ENCODE data around the gene GCM1. TPM values are rescaled to one million over a fixed set of nuclear protein-coding genes. Genes with fewer than 3 reads are reported as not detected.

Gene GCM1
- total RNA-seq, 1 experiment from 2014 or later = not detected

DNA sequence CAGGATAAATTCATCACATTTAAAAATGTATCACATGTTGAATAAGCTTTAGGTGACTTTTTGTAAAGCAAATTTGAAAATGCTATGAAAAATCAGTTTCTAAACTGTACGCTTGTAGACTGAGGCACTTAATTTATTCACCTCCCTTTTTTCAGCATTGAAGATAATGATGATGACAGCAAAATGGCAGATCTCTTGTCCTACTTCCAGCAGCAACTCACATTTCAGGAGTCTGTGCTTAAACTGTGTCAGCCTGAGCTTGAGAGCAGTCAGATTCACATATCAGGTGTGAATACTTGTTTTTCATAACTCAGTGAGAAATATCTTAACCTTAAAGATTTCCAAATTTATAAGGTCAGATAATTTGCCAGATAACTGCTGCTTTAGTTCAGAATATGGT, 67.8 kb downstream of the GCM1 start:
- ATAC-seq = no peak
- Histone ChIP-seq H3K36me3 (ENCODE audit: control insufficient read depth, insufficient read depth, low read length) (peaks cover 60% of the 10 kb centered on the region), H3K4me1 (ENCODE audit: control insufficient read depth, insufficient read depth, low read length) (no peaks in the 10 kb centered on the region), H3K4me3 (ENCODE audit: low read depth in 2 of 2, low read length in 2 of 2) (no peak overlapping the region), H3K27ac (ENCODE audit: low read length) (no peak overlapping the region), H3K9me3 (ENCODE audit: control insufficient read depth, insufficient read depth, low read depth, low read length) (no peaks in the 10 kb centered on the region), H3K27me3 (ENCODE audit: control insufficient read depth, insufficient read depth, low read length) (no peaks in the 10 kb centered on the region)
- ChIA-PET POLR2A (no interaction called here), CTCF (no interaction called here)
- no TSS peak for BruUV-seq (replicated peaks)
- in situ Hi-C loops (cut with HindIII; ENCODE audit: low pct_unique_long_range_greater_than_20kb, low sequenced_read_pairs) (no loop called here), intact Hi-C loops (cut with micrococcal nuclease; ENCODE audit: unreplicated experiment) (no loop called here)
- DNase-seq (ENCODE audit: low read depth, low spot score) = no peak
- TF ChIP-seq REST (IDR thresholded peaks at IDR 0.05; ENCODE audit: insufficient read depth in 1 of 2, low read depth in 2 of 2, low read length in 1 of 2) (no peak), POLR2AphosphoS5 (IDR thresholded peaks at IDR 0.05; ENCODE audit: low read depth, low read length) (no peak), SIN3A (IDR thresholded peaks at IDR 0.05; ENCODE audit: borderline replicate concordance, insufficient read depth, low read depth, low read length) (no peak), TCF7L2 (IDR thresholded peaks at IDR 0.05; ENCODE audit: low read depth, low read length) (no peak)
- TF ChIP-seq, protein P1, sequence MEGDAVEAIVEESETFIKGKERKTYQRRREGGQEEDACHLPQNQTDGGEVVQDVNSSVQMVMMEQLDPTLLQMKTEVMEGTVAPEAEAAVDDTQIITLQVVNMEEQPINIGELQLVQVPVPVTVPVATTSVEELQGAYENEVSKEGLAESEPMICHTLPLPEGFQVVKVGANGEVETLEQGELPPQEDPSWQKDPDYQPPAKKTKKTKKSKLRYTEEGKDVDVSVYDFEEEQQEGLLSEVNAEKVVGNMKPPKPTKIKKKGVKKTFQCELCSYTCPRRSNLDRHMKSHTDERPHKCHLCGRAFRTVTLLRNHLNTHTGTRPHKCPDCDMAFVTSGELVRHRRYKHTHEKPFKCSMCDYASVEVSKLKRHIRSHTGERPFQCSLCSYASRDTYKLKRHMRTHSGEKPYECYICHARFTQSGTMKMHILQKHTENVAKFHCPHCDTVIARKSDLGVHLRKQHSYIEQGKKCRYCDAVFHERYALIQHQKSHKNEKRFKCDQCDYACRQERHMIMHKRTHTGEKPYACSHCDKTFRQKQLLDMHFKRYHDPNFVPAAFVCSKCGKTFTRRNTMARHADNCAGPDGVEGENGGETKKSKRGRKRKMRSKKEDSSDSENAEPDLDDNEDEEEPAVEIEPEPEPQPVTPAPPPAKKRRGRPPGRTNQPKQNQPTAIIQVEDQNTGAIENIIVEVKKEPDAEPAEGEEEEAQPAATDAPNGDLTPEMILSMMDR (IDR thresholded peaks at IDR 0.05) = no peak

Other genes starting within 250 kb of the GCM1 start
- gene GSTA3, start 239.1 kb downstream of the GCM1 start, total RNA-seq (2021; ENCODE audit: unreplicated experiment) = not detected
- 3.9 TPM for gene GSTA4, start 153.6 kb downstream of the GCM1 start, total RNA-seq (2021; ENCODE audit: unreplicated experiment)
- gene CILK1, start 87.0 kb downstream of the GCM1 start, total RNA-seq (2021; ENCODE audit: unreplicated experiment) = 4.2 TPM
- 60.0 TPM for gene FBXO9, start 83.4 kb downstream of the GCM1 start, total RNA-seq (2021; ENCODE audit: unreplicated experiment)
- 218 TPM for gene ELOVL5, start 200.1 kb upstream of the GCM1 start, total RNA-seq (2021; ENCODE audit: unreplicated experiment)

Measured in Panc1 (cell line).